GM12878 (cell line): Measurements from ENCODE around the gene REEP3. TPM values are rescaled to one million over a fixed set of nuclear protein-coding genes. Genes with fewer than 3 reads are reported as not detected.

Experiments used
- ATAC-seq: fragments of 200-7000 bp; cut with Tn5 transposase; 3 replicates; pipeline ENCODE4 v1.9.1; 2020; ENCODE audit warnings: mild to moderate bottlenecking, moderate library complexity
- BruUV-seq: library from RNA; stranded (reverse); fragments of 400-500 nt; replicated peaks from 2 replicates; lab custom pipeline; 2021; lab: Mats Ljungman, UMichigan
- CTCF ChIA-PET: fragments of 300-600 bp; sonication (Branson Sonifier 250); formaldehyde crosslinking; extraction: SDS; loops from one replicate; lab custom pipeline; 2021; ENCODE audit warnings: inconsistent platforms; lab: Yijun Ruan, JAX
- POLR2A ChIA-PET: fragments of 350-600 bp; formaldehyde crosslinking; extraction: SDS; loops from one replicate; lab custom pipeline; 2021; ENCODE audit warnings: inconsistent platforms; lab: Charles Lee
- RAD21 ChIA-PET: fragments of 300-600 bp; sonication (Branson Sonifier 250); formaldehyde crosslinking; loops from one replicate; lab custom pipeline; 2023; ENCODE audit warnings: antibody characterized with exemption; ENCODE audit not compliant: unreplicated experiment; lab: Charles Lee
- SMC1A ChIA-PET: fragments of 300-600 bp; sonication (Branson Sonifier 250); formaldehyde crosslinking; loops from one replicate; lab custom pipeline; 2023; ENCODE audit not compliant: unreplicated experiment, uncharacterized antibody; lab: Charles Lee
- DNase-seq: peaks from one replicate; pipeline ENCODE4 v3.0.0-alpha.2; 2011; ENCODE audit warnings: low read depth, low spot score
- FAIRE-seq: peaks from 3 replicates; lab custom pipeline; 2011; peaks lifted over from hg19 to GRCh38; lab: Jason Lieb, UNC
- H2AFZ ChIP-seq: 2 replicates; pipeline ENCODE4 v1.6.0; 2011; ENCODE audit warnings: low read depth, low read length, control low read depth; ENCODE audit not compliant: control insufficient read depth
- H3K27ac ChIP-seq: 2 replicates; pipeline ENCODE4 v1.5.1; 2011; ENCODE audit warnings: control low read depth; ENCODE audit not compliant: control insufficient read depth, insufficient read depth
- H3K27me3 ChIP-seq, 2 experiments: replicated peaks in 1 of 2; 2 replicates each; pipeline versions ENCODE4 v1.6.0 to v1.6.1; 2011; ENCODE audit warnings: low read length in 1 of 2; ENCODE audit not compliant: control insufficient read depth in 2 of 2, insufficient read depth in 2 of 2
- H3K36me3 ChIP-seq, 2 experiments: 2 replicates each; pipeline ENCODE4 v1.5.1; 2011; ENCODE audit warnings: low read length in 1 of 2; ENCODE audit not compliant: control insufficient read depth in 2 of 2, insufficient read depth in 2 of 2
- H3K4me1 ChIP-seq: 2 replicates; pipeline ENCODE4 v1.6.1; 2011; ENCODE audit warnings: mild to moderate bottlenecking, low read length, moderate library complexity, mixed read lengths; ENCODE audit not compliant: control insufficient read depth, insufficient read depth
- H3K4me2 ChIP-seq: 2 replicates; pipeline ENCODE4 v1.6.0; 2011; ENCODE audit warnings: control low read depth; ENCODE audit not compliant: control insufficient read depth, insufficient read depth
- H3K4me3 ChIP-seq: fragments of 200-600 bp; sonication (generic); 2 replicates; pipeline ENCODE4 v1.5.1; 2016
- H3K79me2 ChIP-seq: 2 replicates; pipeline ENCODE4 v1.6.0; 2011; ENCODE audit warnings: low read length; ENCODE audit not compliant: control insufficient read depth, insufficient read depth
- H3K9ac ChIP-seq: 2 replicates; pipeline ENCODE4 v1.8.0; 2011; ENCODE audit warnings: low read length, control low read depth, mixed read lengths; ENCODE audit not compliant: control insufficient read depth, insufficient read depth
- H3K9me3 ChIP-seq: replicated peaks from 3 replicates; pipeline ENCODE4 v1.5.1; 2011; ENCODE audit warnings: mild to moderate bottlenecking, low read length; ENCODE audit not compliant: control insufficient read depth, insufficient read depth
- H4K20me1 ChIP-seq: 2 replicates; pipeline ENCODE4 v1.6.0; 2011; ENCODE audit not compliant: control insufficient read depth, insufficient read depth
- BHLHE40 ChIP-seq, 2 experiments: fragments of 450-650 bp in 1 of 2; IDR thresholded peaks; 2 replicates each; pipeline ENCODE4 v1.6.1; 2011 to 2017; ENCODE audit warnings: low read depth in 2 of 2, borderline replicate concordance in 1 of 2, improper control_type of control experiment in 1 of 2, low read length in 1 of 2, mild to moderate bottlenecking in 1 of 2
- TCF12 ChIP-seq: IDR thresholded peaks from 2 replicates; pipeline ENCODE4 v1.6.1; 2011; ENCODE audit warnings: low read depth, mild to moderate bottlenecking, low read length
- WGBS: methylation state at CpG from one replicate; pipeline ENCODE4 v1.1.6; 2016; ENCODE audit warnings: low lambda C conversion rate; ENCODE audit not compliant: insufficient replicate concordance, insufficient coverage; ENCODE audit errors: missing lambda C conversion rate; 5-methylcytosine and 5-hydroxymethylcytosine counted together
- in situ Hi-C: fragments of 300-500 bp; cut with MboI; formaldehyde crosslinking; loops from 9 replicates; pipeline ENCODE4 v1.14.3; 2018; ENCODE audit warnings: mixed read lengths
- intact Hi-C: fragments of 100-400 bp; cut with micrococcal nuclease; formaldehyde crosslinking; loops from one replicate; pipeline ENCODE4 v1.14.2; 2022; ENCODE audit not compliant: unreplicated experiment
- polyA plus RNA-seq, 11 experiments: library from polyadenylated mRNA; depleted of rRNA in 4 of 11; unstranded in 6 of 11; stranded (reverse) in 5 of 11; fragments of >200 nt; fragmentation: Nextera tagmentation in 4 of 11; fragmentation: Illumina TruSeq in 1 of 11; extraction: Ambion mirVana in 4 of 11; extraction: Trizol in 1 of 11; gene quantifications; 1 replicate in 1 of 11; 2 replicates in 10 of 11; pipeline versions ENCODE4 v1.2.1 to v1.2.3, GENCODE V29; 2011 to 2016; ENCODE audit warnings: inconsistent platforms in 2 of 11, missing spikeins in 2 of 11, low read depth in 1 of 11
- total RNA-seq, 4 experiments: library from RNA; depleted of rRNA in 3 of 4; stranded (reverse); fragments of >200 nt in 3 of 4; fragmentation: Illumina TruSeq in 1 of 4; extraction: Trizol in 1 of 4; gene quantifications; 2 replicates each; pipeline versions ENCODE4 v1.2.1 to v1.2.3, GENCODE V29; 2013 to 2021
- TF ChIP-seq, protein P1 (sequence below): IDR thresholded peaks from 2 replicates; pipeline ENCODE4 v1.6.1; 2012; ENCODE audit warnings: improper control_type of control experiment, low read depth, low read length; ENCODE audit not compliant: insufficient replicate concordance
- TF ChIP-seq, protein P2 (sequence below): fragments of 450-650 bp; formaldehyde crosslinking; IDR thresholded peaks from 2 replicates; pipeline ENCODE4 v1.4.0; 2020; ENCODE audit warnings: mild to moderate bottlenecking, moderate library complexity

REEP3 gene
- total and polyA plus RNA-seq, 10 of the 15 experiments (the other 5 are each of a cell fraction or from before 2014, with no cell fraction given): 4.9 to 25.9 (median 16.2) TPM

GRCh38 chr10:63494951-63495350 is 26.2 kb upstream of the REEP3 start (continued):
- TF ChIP-seq, protein P1, sequence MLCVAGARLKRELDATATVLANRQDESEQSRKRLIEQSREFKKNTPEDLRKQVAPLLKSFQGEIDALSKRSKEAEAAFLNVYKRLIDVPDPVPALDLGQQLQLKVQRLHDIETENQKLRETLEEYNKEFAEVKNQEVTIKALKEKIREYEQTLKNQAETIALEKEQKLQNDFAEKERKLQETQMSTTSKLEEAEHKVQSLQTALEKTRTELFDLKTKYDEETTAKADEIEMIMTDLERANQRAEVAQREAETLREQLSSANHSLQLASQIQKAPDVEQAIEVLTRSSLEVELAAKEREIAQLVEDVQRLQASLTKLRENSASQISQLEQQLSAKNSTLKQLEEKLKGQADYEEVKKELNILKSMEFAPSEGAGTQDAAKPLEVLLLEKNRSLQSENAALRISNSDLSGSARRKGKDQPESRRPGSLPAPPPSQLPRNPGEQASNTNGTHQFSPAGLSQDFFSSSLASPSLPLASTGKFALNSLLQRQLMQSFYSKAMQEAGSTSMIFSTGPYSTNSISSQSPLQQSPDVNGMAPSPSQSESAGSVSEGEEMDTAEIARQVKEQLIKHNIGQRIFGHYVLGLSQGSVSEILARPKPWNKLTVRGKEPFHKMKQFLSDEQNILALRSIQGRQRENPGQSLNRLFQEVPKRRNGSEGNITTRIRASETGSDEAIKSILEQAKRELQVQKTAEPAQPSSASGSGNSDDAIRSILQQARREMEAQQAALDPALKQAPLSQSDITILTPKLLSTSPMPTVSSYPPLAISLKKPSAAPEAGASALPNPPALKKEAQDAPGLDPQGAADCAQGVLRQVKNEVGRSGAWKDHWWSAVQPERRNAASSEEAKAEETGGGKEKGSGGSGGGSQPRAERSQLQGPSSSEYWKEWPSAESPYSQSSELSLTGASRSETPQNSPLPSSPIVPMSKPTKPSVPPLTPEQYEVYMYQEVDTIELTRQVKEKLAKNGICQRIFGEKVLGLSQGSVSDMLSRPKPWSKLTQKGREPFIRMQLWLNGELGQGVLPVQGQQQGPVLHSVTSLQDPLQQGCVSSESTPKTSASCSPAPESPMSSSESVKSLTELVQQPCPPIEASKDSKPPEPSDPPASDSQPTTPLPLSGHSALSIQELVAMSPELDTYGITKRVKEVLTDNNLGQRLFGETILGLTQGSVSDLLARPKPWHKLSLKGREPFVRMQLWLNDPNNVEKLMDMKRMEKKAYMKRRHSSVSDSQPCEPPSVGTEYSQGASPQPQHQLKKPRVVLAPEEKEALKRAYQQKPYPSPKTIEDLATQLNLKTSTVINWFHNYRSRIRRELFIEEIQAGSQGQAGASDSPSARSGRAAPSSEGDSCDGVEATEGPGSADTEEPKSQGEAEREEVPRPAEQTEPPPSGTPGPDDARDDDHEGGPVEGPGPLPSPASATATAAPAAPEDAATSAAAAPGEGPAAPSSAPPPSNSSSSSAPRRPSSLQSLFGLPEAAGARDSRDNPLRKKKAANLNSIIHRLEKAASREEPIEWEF: no peak
- no peak for TF ChIP-seq TCF12

- no peaks in the 10 kb centered on the region for H4K20me1 ChIP-seq
- H3K4me2 ChIP-seq: no peak overlapping the region
- ChIA-PET CTCF (no interaction called here), POLR2A (no interaction called here), RAD21 (no interaction called here), SMC1A (no interaction called here)
- no peaks in the 10 kb centered on the region; the same call in 2 of the 3 replicates for H3K9me3 ChIP-seq
- H3K36me3 ChIP-seq: no peaks in the 10 kb centered on the region; a peak in 1 of 4 replicates
- H3K9ac ChIP-seq: no peak overlapping the region
- no peaks in the 10 kb centered on the region for H3K27me3 ChIP-seq
- no peak overlapping the region for H3K27ac ChIP-seq
- no peak overlapping the region for H3K4me3 ChIP-seq
- peak; percentile 62 for ATAC-seq
- H3K4me1 ChIP-seq: no peaks in the 10 kb centered on the region; the same call in 1 of the 2 replicates
- no TSS peak for BruUV-seq
- DNase-seq: no peak
- WGBS: 0% methylated on average over 1 of the region's 1 CpG
- intact Hi-C loops (no loop called here), in situ Hi-C loops (no loop called here)
- FAIRE-seq: peak; percentile 72
- TF ChIP-seq BHLHE40 (IDR thresholded peaks at IDR 0.05; ENCODE audit: borderline replicate concordance in 1 of 2, low read depth in 2 of 2, low read length in 1 of 2): peak in 1 of 2 experiments; percentile 42; a peak in 1 of 4 replicates
- TF ChIP-seq, protein P2, sequence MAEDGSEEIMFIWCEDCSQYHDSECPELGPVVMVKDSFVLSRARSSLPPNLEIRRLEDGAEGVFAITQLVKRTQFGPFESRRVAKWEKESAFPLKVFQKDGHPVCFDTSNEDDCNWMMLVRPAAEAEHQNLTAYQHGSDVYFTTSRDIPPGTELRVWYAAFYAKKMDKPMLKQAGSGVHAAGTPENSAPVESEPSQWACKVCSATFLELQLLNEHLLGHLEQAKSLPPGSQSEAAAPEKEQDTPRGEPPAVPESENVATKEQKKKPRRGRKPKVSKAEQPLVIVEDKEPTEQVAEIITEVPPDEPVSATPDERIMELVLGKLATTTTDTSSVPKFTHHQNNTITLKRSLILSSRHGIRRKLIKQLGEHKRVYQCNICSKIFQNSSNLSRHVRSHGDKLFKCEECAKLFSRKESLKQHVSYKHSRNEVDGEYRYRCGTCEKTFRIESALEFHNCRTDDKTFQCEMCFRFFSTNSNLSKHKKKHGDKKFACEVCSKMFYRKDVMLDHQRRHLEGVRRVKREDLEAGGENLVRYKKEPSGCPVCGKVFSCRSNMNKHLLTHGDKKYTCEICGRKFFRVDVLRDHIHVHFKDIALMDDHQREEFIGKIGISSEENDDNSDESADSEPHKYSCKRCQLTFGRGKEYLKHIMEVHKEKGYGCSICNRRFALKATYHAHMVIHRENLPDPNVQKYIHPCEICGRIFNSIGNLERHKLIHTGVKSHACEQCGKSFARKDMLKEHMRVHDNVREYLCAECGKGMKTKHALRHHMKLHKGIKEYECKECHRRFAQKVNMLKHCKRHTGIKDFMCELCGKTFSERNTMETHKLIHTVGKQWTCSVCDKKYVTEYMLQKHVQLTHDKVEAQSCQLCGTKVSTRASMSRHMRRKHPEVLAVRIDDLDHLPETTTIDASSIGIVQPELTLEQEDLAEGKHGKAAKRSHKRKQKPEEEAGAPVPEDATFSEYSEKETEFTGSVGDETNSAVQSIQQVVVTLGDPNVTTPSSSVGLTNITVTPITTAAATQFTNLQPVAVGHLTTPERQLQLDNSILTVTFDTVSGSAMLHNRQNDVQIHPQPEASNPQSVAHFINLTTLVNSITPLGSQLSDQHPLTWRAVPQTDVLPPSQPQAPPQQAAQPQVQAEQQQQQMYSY (CRISPR knock-in tag): no peak
- H3K79me2 ChIP-seq: peaks cover 21% of the 10 kb centered on the region
- no peak overlapping the region for H2AFZ ChIP-seq
These were observed 24.6 kb upstream of the REEP3 start for GRCh38 chr10:63496561-63496960.
